ENCODE measurements around the gene TSPAN32.
"Not testable (repeated sequence)": the region's sequence is repeated elsewhere in the genome, so short reads cannot be mapped to it uniquely, and the experiment has no call there.

Gene TSPAN32

DNA sequence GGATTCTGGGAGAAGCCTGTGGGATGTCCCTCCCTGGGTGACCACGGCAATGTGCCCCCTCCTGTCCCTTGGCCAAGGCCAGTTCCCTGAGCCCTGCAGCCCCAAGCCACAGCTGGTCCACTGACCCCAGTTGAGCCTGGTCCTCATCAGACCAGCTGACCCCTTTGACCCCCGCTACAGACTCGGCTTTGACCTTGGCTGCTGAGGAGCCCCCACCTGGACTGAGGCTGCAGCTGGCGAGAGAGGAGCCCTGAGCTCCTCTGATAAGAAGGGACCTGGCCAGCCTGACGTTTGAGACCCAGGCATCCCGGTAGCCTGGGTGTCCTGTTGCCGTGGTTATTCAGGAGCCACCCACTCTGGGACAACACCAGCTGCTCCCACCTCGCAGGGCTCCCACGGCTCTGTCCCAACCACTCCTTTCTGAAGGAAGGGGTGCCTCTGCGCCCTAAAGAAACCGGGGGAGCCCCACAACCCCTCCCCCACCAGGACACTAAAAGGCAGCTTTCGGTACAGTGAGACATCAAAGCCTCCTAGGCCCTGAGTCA lies 34.4 kb upstream of the TSPAN32 start:
- DNase-seq (ENCODE audit: low spot score), result no peak

DNA sequence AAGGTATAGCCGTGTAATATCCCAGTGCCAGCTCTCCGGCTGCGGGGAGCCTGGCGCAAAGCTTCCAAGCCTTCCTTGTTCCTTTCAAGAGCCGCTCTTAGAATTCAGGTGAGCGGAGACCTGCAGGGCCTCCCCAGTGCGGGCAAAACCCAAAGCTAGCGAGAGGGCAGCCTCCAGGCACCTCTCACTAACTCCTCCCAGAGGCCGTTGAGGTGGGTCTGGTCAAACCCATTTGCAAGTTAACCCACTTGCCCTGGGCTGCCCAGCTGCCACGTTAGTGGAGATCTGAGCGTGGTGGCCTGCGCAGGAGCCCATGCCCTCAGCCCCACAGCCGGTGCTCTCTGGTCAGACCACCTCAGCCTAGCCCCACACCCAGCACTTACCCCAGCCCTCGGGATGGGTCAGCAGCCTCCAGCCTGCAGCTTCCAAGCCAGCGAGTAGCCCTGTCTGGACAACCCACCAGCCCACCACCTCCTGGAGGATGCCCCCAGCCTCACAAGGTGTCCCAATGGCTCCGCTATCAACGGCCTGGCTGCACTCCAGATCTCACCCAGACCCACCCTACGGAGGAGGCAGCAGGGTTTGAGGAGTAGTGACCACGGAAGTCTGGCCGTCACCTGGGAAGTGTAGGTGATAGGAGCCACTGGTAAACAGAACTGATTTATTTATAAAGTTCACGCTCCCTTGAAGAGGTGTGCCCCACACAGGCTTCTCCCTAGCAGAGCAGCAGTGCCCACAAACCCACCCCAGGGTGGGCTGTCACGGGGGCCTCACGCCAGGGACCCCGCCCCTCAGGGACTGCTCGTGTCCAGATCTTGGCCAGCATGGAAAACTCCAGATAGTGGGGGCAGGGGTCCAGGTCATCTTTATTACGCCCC lies 33.7 kb upstream of the TSPAN32 start:
- DNase-seq (ENCODE audit: low spot score), result peak; percentile 36

DNA sequence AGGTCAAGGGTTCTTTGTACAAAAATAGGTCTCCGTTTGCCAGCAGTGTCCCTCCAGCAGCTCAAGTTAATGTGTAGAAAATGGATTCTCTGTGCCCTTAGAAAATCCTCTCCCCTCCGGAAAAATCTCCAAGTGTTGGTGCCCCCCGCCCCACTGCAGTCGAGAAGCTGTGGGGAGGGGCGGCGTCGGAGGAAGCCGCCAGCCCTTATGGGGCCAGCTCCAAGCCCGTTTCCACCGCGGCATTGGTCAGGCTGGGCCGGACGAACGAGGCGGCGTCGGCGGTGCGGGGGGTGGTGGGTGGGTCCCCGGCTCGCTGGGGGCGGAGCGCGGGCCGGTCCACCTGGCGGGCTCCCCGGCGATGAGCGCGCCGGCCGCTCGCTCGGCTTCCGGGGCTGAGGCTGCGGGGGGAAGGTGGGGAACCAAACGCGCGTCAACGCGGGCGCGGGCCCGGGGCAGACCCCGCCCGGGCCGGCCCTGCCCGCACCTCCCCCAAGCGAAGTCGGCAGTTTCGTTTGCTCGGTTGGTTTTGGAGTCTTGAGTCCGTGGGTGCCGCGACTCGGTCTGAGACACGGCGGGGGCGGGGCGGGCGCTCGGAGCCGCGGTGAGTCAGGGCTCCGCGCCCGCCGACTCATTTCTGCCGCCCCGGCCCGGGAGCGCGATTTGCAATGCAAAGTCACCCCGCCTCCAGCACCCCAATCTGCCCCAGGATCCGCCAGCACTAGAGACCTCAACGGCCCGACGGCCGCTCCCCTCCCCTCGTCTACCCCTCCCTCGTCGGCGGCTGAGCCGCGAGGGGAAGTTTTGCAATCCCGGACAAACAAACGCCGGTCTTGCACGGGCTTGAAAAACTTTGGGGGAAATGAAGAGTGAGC lies 32.8 kb upstream of the TSPAN32 start:
- DNase-seq (ENCODE audit: low spot score), result peak; percentile 89

DNA sequence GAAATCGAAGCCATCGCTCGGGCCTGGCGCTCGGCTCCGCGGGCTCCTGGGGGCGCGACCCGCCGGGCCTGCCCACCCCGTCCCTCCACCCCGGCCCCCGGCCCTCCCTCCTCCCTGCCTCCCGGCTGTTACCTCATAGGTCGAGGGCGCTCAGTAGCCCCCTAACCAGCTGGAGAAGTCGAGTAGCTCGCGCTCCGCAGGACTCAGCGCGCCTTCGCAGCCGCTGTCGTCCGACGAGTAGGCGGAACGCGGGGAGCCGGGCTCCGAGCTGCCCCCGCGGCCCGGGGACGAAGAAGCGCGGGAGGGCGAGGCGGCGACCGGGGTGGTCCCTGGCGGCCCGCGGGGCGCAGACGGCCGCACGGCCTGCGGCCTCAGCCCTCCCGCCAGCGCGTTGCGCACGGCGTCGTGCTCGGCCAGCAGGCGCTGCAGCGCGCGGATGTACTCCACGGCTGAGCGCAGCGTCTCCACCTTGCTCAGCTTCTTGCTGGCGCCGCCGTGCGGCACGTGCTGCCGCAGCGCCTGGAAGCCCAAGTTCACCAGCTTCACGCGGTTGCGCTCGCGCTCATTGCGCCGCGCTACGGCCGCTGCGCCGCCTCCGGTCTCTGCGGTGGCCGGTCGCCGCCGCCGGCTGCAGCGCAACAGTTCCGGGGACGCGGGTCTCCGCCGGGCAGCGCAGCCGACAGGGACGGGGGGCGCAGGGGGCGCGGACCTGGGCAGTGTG lies 32.1 kb upstream of the TSPAN32 start:
- peak; percentile 80 for DNase-seq (ENCODE audit: low spot score)

DNA sequence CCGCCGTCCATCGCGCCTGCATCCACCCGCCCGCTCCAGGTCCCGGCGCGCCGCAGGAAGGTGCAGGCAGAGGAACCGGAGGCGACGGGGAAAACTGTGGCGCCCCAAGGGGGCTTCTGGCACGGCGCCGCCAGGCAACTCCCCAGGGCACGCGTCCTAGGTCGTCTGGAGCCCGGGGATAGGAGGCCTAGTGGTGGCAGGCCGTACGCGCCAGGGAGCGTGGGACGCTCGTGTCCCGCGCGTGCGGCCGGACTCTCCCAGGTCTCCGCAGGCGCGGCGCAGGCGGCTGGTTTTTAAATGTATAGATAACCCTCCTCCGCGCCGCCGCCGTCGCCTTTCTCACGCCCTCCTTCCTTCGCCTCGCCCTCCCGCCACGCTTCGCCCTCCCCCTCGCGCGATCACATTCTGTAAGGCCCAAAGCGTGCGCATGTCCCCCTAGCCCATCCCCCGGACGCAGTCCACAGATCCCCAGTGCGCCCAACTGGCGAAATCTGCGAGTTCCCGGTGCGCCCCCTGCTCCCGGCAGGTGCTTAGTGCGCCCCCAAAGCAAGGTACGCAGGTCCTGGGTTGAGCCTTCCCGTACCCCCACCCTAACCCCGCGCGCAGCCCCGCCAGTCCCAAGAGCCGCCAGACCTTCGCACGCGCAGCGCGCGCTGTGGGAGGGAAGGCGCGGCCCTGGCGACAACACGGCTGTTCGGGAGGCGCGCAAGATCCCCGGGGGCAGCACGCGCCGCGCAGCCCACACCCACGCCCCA lies 31.3 kb upstream of the TSPAN32 start, which contains the start of gene ASCL2:
Gene ASCL2 (minus strand): TSS at position 267 of the 755 bp plus-strand sequence. CDS start 256 bp downstream, at position 11.
- DNase-seq (ENCODE audit: low spot score), result no peak

GRCh38 chr11:2271077-2271326 lies 30.8 kb upstream of the TSPAN32 start:
- DNase-seq (ENCODE audit: low spot score), result no peak

DNA sequence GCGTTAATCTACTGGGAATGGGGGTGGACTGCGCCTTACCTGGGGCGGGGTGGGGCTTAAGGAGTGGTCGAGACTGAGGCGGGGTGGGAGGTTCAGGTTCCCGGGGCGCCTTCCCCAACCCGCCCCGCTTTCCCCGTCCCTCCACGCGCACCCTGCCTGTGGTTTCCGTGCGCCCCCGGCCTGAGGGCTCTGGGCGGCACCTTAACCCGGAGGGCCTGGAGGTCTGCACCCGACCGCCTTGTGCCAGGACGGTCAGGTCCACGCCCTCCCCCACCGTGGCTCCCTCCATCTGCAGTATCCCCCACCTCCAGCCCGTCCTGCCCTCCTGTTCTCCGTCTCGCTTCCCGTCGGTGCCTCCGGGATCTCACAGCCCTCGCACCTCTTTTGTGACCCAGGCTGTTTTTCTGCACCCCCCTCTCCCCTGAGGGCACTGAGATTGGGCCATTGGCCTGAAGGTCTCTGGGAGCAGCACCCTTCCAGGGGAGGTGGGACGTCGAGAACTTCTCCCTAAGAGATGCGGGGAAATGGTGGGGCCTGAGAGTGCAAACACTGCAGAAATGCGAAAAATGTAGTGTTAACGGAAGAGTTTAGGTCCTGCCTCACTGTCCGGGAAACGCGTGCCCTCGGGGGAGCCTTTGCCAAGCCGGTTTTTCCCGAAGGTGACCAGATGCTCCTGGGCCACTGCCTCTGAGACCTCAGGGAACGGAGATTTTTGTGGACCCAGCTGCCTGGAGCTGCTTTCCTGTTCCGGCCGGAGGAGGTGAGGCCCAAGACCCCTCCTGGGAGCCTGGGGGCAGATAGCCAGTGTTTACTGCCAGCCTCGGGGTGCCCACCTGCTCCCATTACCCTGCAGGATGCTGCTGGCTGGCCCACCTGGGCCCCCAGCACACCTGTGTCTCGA lies 30.2 kb upstream of the TSPAN32 start:
- no peak for DNase-seq (ENCODE audit: low spot score)

GRCh38 chr11:2272228-2272945 lies 29.4 kb upstream of the TSPAN32 start:
- DNase-seq (ENCODE audit: low spot score), result no peak

- DNase-seq (ENCODE audit: low spot score), result no peak
These were observed 28.9 kb upstream of the TSPAN32 start for GRCh38 chr11:2272946-2273280.

DNA sequence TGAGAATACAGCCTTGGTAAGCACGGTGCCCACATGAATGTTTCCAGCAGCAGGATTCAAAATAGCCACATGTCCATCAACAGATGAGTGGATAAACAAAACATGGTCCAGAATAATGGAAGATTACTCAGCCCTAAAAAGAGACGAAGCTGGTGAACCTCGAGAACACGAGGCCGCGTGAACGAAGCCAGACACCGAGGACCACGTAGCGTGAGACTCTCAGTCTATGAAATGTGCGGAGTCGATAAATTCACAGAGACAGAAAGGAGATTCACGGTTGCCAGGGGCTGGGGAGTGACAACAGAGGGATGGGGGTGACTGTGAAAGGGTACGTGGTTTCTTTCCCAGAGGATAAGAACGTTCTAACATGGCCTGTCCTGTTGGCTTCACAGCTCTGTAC lies 28.5 kb upstream of the TSPAN32 start:
- no peak for DNase-seq (ENCODE audit: low spot score)

DNA sequence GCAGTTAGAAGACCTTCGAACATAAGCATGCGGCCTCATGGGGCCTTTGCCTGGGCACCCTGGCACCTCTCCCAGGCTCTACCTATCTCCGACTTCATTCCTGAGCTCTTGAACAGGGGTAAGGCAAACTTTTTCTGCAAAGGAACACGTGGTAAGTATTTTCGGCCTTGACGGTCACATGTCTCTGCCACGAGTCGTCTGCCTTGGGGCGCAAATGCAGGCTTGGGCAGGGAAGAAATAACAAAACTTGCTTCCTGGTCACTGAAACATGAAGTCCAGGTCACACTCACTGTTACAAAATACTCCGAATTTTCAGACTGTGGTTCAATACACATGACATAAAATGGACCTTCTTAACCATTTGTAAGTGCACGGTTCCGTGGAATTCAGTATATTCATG lies 28.0 kb upstream of the TSPAN32 start:
- DNase-seq (ENCODE audit: low spot score), result no peak

DNA sequence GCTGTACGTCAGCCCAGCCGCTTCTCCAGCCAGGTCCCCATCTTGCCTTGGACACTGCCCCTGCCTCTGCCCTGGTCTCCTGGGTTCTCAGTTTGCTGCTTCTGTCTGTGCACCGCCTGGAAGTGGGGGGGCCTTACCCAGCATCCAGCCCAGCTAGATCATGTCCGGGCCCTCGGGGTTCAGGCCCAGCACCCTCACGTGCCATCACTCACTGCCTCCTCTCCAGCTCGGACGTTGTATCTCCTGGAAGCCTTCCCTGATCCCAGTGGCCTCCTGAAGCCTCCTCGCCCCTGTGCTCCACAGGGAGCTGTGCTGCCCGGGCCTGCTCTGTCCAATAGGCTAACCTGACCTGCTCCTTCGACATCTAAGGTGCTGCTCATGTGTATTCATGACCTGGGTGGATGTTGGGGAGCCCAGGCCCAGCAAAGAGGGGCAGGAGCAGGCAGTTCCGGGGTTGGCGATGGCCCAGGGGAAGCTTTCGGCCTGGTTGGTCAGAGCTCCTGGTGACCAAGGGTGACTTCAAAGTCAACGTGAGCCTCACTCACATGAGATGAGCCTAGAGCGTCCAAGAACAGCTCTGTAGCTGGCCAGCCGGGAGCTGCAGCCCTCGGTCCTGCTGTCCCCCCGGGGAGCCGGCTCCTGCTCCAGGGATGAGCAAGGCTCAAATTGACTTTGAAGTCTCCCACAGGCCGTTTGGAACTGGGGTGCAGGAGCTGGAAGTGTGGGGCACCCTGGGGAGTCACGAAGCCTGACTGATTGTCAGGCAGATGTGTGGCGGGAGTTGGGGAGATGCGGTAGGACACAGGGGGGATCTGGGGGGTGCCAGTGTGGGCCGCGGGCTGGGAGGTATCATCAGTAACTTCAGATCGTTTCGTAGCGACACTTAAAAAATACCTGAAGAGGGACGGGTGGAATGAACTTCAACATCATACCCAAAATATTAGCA lies 26.2 kb upstream of the TSPAN32 start:
- DNase-seq (ENCODE audit: low spot score), result no peak

GRCh38 chr11:2276280-2277007 lies 25.4 kb upstream of the TSPAN32 start:
- DNase-seq (ENCODE audit: low spot score), result no peak

DNA sequence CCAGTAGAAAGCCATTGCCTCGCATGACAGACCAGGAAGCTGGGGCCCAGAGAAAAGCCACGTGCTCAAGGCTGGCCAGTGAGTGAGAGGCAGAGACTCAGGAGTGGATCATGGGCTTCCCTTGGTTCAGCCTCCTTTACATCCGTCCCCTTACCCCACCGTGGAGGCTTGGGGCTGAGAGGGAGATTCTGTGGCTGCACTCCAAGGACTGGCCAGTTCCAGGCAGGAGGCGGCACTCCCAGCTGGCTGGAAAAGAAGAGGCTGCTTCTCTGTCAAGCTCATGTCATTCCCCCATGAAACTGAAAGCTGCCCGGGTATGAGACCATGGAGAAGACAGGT lies 24.8 kb upstream of the TSPAN32 start:
- DNase-seq (ENCODE audit: low spot score), result no peak

DNA sequence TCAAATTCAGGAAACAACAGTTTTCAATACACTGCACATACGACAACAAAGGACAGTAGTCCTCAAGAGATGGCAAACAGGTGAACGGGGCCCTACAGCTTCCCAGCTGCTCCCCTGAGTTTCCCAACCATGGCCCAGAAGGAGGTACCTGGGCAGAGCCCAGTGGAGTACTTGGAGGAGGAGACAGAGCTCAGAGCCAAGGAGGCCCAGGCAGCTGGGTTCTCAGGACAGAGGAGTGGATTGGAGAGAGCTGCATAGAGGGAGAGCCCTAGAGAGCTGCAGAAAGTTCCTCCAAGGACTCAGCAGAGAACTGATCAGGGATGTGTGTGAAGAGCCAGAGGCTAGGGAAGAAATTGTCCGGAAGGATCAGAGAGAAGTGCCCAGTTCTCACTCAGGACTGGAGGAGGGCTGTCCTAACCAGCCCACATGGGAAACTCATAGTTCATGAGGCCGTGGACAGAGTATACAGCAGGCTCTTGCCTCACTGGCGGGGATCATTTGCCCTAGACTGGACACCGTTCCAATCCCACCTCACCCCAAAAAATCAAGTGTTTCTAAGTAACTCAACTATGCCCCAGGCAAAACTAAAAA lies 23.8 kb upstream of the TSPAN32 start:
- no peak for DNase-seq (ENCODE audit: low spot score)

DNA sequence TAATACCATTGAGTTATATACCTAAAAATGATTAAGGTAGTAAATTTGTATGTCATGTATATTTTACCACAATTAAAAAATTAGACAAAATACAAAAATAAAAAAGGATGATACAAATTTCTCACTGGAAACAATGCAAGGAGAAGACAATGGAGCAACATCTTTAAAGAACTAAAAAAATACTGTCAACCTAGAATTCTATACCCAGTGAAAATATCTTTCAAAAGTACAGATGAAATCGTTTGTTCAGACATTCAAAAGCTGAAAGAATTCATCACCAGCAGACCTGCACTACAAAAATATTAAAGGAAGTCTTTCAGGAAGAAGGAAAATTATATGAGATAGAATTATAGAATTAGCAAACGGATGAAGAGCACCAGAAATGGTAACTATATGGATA lies 21.6 kb upstream of the TSPAN32 start:
- no peak for DNase-seq (ENCODE audit: low spot score)

DNA sequence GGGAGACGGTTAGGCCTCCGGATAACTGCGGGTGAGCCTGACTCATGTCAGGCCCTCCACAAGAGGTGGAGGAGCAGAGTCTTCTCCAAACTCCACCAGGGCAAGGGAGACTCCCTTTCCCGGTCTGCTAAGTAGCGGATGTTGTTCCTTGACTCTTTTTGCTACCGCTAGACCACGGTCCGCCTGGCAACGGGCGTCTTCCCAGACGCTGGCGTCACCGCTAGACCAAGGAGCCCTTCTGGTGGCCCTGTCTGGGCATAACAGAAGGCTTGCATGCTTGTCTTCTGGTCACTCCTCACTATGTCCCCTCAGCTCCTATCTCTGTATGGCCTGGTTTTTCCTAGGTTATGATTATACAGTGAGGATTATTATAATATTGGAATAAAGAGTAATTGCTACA lies 15.5 kb upstream of the TSPAN32 start:
- not testable (repeated sequence) for DNase-seq (ENCODE audit: low spot score)

- no peak for DNase-seq (ENCODE audit: low spot score)
These were observed 14.7 kb upstream of the TSPAN32 start for GRCh38 chr11:2287091-2287490.
